GM19099 (cell line): ENCODE measurements around the gene SMCHD1.

Source experiments
- POLR2A ChIP-seq: IDR thresholded peaks from 3 replicates; pipeline ENCODE4 v1.6.1; 2011; ENCODE audit warnings: low read depth; ENCODE audit not compliant: insufficient read length; ENCODE audit errors: extremely low read depth

The SMCHD1 gene

GRCh38 chr18:2777241-2777640 is 121.7 kb downstream of the SMCHD1 start:
- no peak for TF ChIP-seq POLR2A

GRCh38 chr18:2780750-2781149 is 125.2 kb downstream of the SMCHD1 start:
- TF ChIP-seq POLR2A: no peak

- no peak for TF ChIP-seq POLR2A
Observed at GRCh38 chr18:2787225-2787624, 131.7 kb downstream of the SMCHD1 start.

GRCh38 chr18:2792395-2792794 is 136.9 kb downstream of the SMCHD1 start:
- TF ChIP-seq POLR2A: no peak

- TF ChIP-seq POLR2A: no peak
Observed at GRCh38 chr18:2794159-2794558, 138.6 kb downstream of the SMCHD1 start.

- no peak for TF ChIP-seq POLR2A
Observed at GRCh38 chr18:2797951-2798350, 142.4 kb downstream of the SMCHD1 start.

GRCh38 chr18:2799369-2799768 is 143.8 kb downstream of the SMCHD1 start:
- no peak for TF ChIP-seq POLR2A

- no peak for TF ChIP-seq POLR2A
Observed at GRCh38 chr18:2805970-2806943, 150.7 kb downstream of the SMCHD1 start.

- TF ChIP-seq POLR2A: no peak
Observed at GRCh38 chr18:2811416-2811815, 155.9 kb downstream of the SMCHD1 start.

- TF ChIP-seq POLR2A: no peak
Observed at GRCh38 chr18:2814928-2815327, 159.4 kb downstream of the SMCHD1 start.

- no peak for TF ChIP-seq POLR2A
Observed at GRCh38 chr18:2818281-2818680, 162.8 kb downstream of the SMCHD1 start.

- TF ChIP-seq POLR2A: no peak
Observed at GRCh38 chr18:2821695-2822094, 166.2 kb downstream of the SMCHD1 start.

GRCh38 chr18:2822213-2822921 is 166.8 kb downstream of the SMCHD1 start:
- no peak for TF ChIP-seq POLR2A

- TF ChIP-seq POLR2A: no peak
Observed at GRCh38 chr18:2823202-2823601, 167.7 kb downstream of the SMCHD1 start.

GRCh38 chr18:2823966-2824365 is 168.4 kb downstream of the SMCHD1 start:
- TF ChIP-seq POLR2A: no peak

GRCh38 chr18:2824865-2825264 is 169.3 kb downstream of the SMCHD1 start:
- TF ChIP-seq POLR2A: no peak
